Testis (tissue), 3 donors: Measurements from ENCODE around the gene VWA8. TPM values are rescaled to one million over a fixed set of nuclear protein-coding genes. Genes with fewer than 3 reads are reported as not detected.

Experiments
- DNase-seq: peaks from one replicate; pipeline ENCODE4 v3.0.0-alpha.2; 2019
- H3K27ac ChIP-seq, 2 donors: fragments of 200-600 bp; sonication (generic); one replicate each; pipeline ENCODE4 v1.5.1; 2019
- H3K27me3 ChIP-seq: fragments of 200-600 bp; sonication (generic); one replicate; pipeline ENCODE4 v1.5.1; 2019
- H3K36me3 ChIP-seq: fragments of 200-600 bp; sonication (generic); one replicate; pipeline ENCODE4 v1.5.1; 2017; ENCODE audit warnings: low read depth; ENCODE audit errors: missing control alignments
- H3K4me1 ChIP-seq: fragments of 200-600 bp; sonication (generic); one replicate; pipeline ENCODE4 v1.5.1; 2019
- H3K4me3 ChIP-seq, 2 donors: fragments of 200-600 bp; sonication (generic); one replicate each; pipeline ENCODE4 v1.5.1; 2017 to 2019
- H3K9me3 ChIP-seq: fragments of 200-600 bp; sonication (generic); one replicate; pipeline ENCODE4 v1.5.1; 2017
- CTCF ChIP-seq, 3 experiments: fragments of 450-650 bp in 2 of 3; fragments of 200-600 bp in 1 of 3; sonication (generic) in 1 of 3; IDR thresholded peaks; one replicate each; pipeline ENCODE4 v1.5.1; 2016 to 2019; ENCODE audit warnings: antibody characterized with exemption in 3 of 3, mild to moderate bottlenecking in 2 of 3, moderate library complexity in 1 of 3
- POLR2A ChIP-seq: fragments of 450-650 bp; IDR thresholded peaks from one replicate; pipeline ENCODE4 v1.6.1; 2017; ENCODE audit warnings: antibody characterized with exemption, mild to moderate bottlenecking, moderate library complexity
- WGBS, 2 donors: methylation state at CpG; one replicate each; pipeline ENCODE4 v1.1.5; 2018; 5-methylcytosine and 5-hydroxymethylcytosine counted together
- intact Hi-C: fragments of 100-400 bp; cut with DNase I; formaldehyde crosslinking; loops from one replicate; pipeline ENCODE4 v1.15.1; 2023; ENCODE audit warnings: low total_unique reads
- microRNA-seq, 2 donors: library from miRNA; unstranded; fragments of <30 nt; microRNA quantifications; one replicate each; pipeline ENCODE4, GENCODE V29; 2016; ENCODE audit warnings: borderline number of aligned reads in 2 of 2, borderline replicate concordance in 1 of 2
- polyA plus RNA-seq: library from polyadenylated mRNA; stranded (reverse); fragments of 350-450 nt; fragmentation: Illumina TruSeq; extraction: RNeasy Lipid Tissue Mini Kit (QIAGEN cat#74804); gene quantifications from one replicate; pipeline ENCODE4 v1.2.3, GENCODE V29; 2014; ENCODE audit warnings: low read depth, low replicate concordance; ENCODE audit not compliant: insufficient read depth
- small RNA-seq, 2 donors: library from RNA; depleted of rRNA; stranded (forward); fragments of <200 nt; gene quantifications; one replicate each; pipeline ENCODE3, GENCODE V24; 2016
- total RNA-seq, 2 donors: library from RNA; depleted of rRNA; stranded (reverse); fragments of >200 nt; gene quantifications; one replicate each; pipeline ENCODE4 v1.2.3, GENCODE V29; 2016

VWA8 gene
- total and polyA plus RNA-seq, 3 donors from 2014 or later: 6.9 to 27.1 (median 15.2) TPM

DNA sequence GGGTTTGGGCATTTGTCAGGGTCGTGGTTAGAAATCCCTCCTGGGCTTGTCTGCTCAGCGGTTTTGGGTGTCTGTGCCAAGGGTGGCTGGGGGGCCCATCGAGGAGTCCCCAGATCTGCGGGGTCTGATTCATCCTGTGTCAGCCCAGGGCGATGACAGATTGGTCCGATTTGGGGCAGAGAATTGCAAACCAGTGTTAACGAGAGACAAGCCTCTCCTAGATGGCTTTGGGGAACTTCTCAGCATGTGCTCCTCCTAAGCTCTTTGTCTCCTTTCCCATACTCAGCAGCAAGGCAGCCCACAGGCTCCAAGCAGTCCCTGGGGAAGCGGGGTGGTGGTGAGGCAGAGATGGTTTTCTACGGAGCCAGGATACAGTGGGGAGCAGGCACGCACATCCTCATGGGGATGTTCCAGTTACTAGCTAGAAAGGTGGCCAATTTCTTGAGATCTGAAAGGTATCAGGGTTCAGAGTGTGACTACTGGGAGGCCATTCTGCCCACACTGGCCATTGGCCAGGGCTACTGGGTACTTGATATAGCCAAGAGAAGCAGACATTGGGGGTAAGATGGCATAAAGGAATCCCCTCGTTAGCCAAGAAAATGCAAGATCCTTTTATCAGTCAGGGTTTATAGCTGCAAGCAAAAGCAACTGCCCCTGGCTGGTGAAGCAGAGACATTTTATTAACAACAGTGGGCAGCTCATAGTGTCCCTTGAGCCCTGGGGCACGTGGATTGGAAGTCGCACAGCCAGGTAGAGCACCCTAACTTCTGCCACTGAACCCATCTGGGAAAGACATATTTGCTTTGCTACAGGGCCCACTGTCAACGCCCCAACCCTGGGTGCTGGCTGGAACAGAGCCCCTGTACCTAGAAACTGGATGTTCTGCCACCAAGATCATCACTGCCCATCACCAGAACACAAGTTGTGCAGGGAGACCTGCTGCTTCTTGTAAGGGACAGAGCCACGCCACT is 440.0 kb downstream of the VWA8 start:
- no peak for TF ChIP-seq POLR2A
- TF ChIP-seq CTCF (IDR thresholded peaks at IDR 0.05): no peak
- intact Hi-C loops: no loop called here
- WGBS, 2 donors: 89 to 92% methylated on average over 13 to 15 of the region's 15 CpGs
- Histone ChIP-seq H3K27ac (no peak overlapping the region), H3K4me3 (no peak overlapping the region), H3K4me1 (no peaks in the 10 kb centered on the region), H3K27me3 (no peaks in the 10 kb centered on the region), H3K9me3 (no peaks in the 10 kb centered on the region), H3K36me3 (no peaks in the 10 kb centered on the region)
- no peak for DNase-seq

DNA sequence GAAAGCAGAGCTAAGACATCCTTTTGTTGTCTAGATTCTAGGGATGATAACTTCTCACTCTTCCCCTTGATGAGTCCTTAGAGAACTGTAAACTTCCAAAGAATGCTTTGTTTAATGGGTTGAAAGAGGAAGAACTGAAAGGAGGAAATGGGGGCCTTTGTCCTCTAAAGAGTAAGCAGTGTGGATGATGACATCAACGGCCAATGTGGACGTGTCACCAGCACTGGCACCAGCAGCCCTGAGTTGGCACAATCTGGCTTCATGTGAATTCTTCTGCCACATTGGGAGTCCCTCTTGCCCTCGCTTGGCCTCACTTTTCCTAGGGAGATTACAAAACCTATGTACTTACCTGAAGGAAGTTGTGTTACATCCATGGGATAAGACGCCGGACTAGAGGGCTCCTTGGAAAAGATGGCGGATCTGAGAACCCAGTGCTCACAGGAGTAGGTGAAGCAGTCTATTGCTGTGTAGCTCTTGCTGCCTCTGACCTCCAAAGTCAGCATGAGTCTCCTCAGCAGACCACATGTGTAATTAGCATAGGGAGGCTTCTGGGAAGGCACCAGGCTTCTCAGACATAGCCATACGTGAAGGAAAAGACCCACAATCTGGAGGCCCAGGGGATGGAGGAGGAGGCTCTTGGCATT is 440.8 kb downstream of the VWA8 start:
- DNase-seq: no peak
- WGBS, 2 donors: 95 to 96% methylated on average over 6 to 7 of the region's 7 CpGs

More for the DNA sequence above, 440.8 kb downstream of the VWA8 start:
- Histone ChIP-seq H3K27me3 (no peaks in the 10 kb centered on the region), H3K36me3 (no peaks in the 10 kb centered on the region), H3K9me3 (no peaks in the 10 kb centered on the region), H3K4me1 (no peaks in the 10 kb centered on the region), H3K27ac (no peak overlapping the region), H3K4me3 (no peak overlapping the region)
- TF ChIP-seq CTCF (IDR thresholded peaks at IDR 0.05): no peak
- TF ChIP-seq POLR2A: no peak
- intact Hi-C loops: no loop called here

Small RNA genes lying within 50 kb of the gene (microRNA-seq; reads per million reads assigned to microRNA genes)
- 0 reads per million in 2 donors for gene MIR5006

Small RNA genes lying within 50 kb of the gene (small RNA-seq; reads per million reads assigned to genes)
- 0 reads per million in 2 donors for gene RN7SL515P
- gene RNU6-74P: 0 reads per million in 2 donors
- gene RPS28P8: 0 reads per million in 2 donors

Other genes starting within 250 kb of the VWA8 start
- gene DGKH, start 87.5 kb upstream of the VWA8 start, total RNA-seq: 10 to 100 TPM in 1 of 2 donors, 1 to 10 TPM in 1; 6.3 to 11.5 TPM
- 9.8 TPM for gene DGKH, start 87.5 kb upstream of the VWA8 start, polyA plus RNA-seq